GM18526 (cell line): ENCODE data around the gene KRT4.

Source experiments
- POLR2A ChIP-seq: IDR thresholded peaks from 3 replicates; pipeline ENCODE4 v1.6.1; 2011; ENCODE audit not compliant: insufficient read length; ENCODE audit errors: extremely low read depth

The KRT4 gene

DNA sequence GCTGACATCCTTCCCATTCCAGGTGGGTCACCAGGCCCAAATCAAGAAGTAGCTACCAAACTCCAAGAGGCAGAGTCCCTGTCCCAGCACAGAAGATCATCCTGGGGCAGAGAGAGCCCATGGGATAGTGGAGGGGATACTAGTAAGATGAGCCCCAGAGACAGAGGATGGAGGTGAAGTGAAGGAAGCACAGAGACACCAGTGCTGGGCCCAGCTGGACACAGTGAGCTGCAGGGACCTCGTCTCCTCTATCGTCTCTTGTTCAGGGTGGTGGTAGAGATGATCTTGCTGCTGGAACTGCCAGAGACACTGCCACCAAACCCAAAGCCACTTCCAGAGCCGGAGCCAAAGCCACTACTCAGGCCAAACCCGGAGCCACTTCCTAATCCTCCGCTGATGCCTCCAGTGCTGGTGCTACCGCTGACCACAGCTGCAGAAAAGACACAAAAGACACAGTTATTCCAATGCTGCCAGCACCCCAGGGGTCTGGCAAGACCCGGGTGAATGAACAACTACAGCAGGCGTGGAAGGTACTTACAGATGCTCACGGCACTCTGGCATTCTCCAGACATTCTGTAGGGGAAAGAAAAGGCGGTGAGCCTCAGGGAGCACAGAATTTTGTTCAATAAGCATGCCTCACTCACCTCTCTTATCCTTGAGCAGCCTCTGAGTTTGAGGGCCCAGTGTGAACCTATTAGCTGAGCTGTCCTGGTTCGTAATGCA, 6.9 kb downstream of the KRT4 start:
- no peak for TF ChIP-seq POLR2A

DNA sequence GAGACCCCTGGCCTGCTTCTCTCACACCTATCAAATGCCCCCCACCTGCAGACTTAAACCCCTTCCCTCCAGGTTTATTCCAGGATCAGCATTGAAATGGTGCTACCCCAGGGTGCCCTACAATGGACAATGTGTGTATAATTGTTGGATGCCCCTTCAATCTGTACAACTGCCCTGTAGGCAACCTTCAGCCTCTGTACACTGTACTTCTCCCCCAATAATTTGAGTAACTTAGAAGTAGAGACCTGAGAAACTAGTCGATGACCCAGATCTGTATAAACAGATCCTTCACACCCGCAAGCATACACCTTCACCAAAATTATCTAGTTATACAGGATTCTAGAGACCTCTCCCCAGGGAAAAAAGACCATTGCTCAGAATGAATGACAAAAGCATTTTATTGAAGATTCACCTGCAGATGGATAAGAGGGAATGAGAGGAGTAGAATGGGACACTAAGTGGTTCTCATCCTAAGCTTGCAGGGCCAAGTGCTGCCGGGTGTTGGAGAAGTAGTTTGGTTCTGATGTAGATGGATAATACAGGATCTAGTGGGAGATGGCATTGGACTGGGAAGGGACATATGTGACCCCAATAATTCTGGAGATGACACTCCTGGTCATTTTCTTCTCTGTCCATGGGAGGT, 7.6 kb downstream of the KRT4 start:
- TF ChIP-seq POLR2A: no peak

DNA sequence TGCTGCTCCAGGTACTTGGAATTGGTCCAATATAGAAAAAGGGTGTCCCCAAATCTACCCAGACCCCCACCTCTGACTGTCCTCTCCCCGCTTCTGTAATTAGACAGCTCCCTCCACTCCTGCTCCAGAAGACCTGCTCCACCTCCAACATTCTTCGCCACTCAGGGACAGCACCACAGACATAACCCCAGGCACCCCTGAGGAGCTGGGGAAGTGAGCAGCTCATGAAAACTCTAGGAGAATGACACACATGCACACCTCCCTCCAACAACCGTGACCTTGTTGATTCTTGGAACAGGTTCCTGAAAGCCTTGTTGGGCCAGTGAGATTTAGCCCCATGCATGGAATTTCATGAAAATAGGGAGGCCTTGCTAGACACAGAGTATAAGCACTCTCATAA, 8.2 kb downstream of the KRT4 start:
- no peak for TF ChIP-seq POLR2A

DNA sequence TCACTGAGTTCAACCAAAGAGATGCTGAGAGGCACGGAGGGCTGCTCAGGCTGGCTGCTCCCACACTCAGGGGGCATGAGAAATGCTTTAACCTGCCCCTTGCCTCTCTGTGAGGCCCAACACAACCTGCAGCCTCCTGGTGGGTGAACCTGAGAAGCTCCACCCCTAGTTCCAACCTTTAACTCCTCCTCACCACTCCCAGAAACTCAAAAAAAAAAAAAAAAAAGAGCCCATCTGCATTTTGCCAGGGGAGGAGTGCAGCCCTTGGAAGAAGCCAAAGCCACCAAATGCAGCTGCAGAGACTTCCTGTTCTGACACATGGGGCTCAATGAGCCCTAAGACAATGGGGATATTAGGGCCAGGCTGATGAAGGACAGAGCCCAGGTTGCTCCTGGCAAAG, 8.9 kb downstream of the KRT4 start:
- TF ChIP-seq POLR2A: no peak

DNA sequence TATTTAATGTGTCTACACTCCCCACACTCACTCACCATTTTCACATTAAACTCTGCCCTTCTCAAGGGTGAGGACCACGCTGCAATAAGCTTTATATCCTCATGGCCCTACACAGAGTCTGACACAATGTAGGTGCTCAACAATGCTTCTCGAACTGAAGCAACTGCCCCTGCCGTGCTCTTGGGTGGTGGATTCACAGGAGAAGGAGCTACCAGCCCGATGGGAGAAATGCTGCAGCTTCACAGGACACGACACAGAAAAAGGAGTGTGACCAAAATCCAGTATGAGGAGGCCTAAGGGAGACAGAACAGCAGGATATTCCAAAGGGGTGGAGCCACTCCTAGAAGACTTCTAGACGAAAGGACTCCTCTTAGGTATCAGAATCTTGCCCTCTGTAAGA, 11.5 kb downstream of the KRT4 start:
- no peak for TF ChIP-seq POLR2A

DNA sequence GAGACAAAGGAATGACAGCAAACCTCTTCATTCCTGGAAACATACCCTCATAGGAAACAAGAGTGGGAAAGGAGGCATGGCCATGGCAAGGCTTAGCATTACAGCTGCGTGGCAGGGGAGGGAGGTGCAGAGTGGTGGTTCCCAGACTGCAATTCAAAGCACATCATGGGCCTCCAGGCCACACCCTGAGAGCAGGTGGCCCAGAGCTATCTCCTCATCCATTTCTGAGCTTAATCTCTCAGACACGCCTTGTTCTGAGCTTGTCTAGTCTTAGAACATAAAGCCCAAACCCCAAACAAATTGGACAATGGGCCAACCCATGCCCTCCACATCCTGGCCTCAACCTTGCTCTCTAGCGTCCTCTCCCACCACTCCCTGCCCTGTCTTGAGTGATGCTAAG, 12.1 kb downstream of the KRT4 start:
- no peak for TF ChIP-seq POLR2A

DNA sequence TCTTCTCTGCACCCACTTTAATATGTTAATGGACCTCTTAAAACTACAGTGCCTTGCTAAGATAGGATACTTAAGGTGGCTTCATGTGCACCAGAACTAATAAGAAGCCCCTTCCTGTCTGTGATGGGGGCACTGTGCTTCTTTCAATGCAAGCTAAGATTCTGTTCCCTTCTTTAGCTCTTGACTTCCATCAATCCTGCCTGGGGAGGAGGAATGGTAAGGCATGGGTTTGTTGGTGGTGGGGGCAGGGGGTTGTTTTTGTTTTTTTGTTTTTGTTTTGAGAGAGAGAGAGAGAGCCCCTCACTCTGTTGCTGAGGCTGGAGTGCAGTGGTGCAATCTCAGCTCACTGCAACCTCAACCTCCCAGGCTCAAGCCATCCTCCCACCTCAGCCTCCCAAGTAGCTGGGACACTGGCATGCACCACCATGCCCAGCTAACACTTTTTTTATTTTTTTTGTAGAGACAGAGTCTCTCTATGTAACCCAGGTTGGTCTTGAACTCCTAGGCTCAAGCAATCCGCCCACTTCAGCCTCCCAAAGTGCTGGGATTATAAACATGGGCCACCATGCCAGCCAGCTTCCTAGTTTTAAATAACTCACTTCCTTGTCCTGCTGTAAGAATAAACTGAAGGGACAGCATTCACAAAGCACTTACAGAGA, 13.5 kb downstream of the KRT4 start:
- no peak for TF ChIP-seq POLR2A

DNA sequence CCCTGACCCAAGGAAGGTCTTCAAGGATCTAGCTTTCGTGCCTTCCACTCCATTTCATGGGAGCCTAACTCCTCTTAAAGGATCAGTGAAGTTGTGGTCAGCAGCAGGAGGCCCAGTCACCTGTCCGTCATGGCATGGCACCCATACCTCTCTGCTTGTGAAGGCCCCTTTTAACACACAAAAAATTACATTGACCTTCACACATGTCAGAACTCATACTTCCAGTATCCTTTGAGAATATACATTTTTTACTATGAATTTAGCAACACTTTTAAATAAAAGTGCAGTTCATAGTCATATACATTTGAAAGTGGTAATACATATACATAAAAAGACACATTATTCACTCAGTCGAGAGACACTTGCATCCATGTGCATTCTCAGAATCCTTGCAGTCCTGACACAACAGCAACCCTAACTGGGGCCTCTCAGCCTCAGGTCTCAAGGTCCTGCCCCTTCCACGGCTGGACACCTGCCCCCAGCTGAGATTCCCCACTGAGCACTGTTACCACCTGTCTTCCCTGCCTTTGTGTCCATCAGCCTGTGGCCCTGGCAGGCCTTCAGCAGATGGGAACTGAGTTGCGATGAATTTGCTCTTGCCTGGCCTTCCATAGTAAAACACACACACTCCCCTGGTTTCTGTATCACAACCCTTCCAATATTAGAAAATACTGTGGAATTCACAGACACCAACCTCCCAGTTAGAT, 14.3 kb downstream of the KRT4 start:
- TF ChIP-seq POLR2A: no peak

DNA sequence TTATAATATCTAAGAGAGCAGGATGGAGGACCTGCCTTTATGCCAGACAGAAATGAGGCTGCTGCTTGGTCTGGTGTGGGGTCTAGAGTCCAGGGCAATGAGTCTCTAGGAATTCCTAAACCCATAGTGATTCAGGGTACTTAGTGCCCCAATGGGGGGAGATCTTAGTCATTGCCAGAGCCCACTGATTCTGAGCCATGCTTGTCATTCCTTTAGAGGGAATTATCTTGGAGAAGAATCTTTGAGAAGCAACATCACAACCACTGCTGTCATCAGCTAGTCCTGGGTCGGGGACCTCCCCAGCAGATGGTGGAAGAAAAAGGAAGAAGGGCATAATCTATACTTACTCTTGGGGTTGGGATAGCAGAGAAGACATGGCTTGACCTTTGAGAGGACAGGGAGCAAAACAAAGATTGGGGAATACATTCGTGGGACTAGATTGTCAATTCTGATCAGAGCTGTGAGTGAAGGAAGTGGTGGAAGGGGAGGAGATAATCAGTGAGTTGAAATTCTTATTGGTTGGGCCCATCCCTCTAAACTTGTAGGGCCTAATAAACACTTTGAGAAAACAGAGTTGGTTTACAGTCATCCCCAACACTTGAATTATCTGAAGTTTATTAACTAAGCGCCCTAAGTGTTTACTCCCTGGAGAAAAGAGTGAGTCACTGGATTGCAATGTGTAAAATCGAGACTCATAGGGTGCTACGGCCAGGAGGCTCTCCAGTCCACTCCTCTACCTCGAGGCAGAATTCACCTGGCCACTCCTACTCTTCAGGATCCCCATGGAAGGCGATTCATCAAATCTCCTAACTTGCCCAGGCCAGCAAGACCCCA, 15.0 kb downstream of the KRT4 start:
- TF ChIP-seq POLR2A: no peak

DNA sequence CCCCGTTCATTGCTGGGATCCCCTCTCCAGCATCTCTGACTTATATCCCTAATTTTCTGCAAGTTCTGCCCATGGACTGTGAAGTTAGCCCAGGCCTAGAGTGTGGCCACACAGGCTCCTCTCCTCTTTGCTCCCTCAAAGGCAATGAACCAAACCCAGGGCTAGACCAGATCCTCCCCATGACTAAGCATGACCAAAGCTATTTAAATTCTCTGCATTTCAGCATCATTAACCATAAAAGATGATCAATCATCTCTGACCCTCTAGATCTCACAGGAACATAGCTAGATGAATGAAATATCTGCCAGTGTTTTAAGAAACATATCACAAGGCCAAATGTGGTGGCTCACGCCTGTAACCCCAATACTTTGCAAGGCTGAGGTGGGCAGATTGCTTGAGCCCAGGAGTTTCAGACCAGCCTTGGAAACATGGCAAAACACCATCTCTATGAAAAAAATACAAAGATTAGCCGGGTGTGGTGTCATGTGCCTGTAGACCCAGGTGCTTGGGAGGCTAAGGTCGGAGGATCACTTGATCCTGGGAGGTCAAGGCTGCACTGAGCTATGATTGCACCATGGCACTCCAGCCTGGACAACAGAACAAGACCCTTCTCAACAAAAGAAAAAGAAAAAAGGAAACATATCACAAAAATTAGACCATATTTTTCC, 15.8 kb downstream of the KRT4 start:
- TF ChIP-seq POLR2A: no peak

DNA sequence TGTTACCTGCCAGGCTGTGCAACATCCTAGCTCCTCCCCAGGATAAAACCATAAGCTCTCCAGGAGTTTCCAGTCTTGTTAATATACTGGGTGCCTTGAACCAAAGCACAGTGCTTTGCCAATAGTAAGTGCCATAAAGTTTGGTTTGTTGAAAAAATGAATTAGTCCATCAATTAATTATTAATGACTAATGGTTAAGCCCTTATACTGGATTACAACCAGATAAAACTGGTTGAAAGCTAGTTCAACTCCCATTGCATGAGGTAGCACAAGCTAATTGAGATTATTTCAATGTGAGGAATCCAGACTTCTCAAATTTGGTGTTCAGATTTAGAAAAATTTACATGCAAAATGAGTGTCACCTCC, 16.4 kb downstream of the KRT4 start:
- no peak for TF ChIP-seq POLR2A

DNA sequence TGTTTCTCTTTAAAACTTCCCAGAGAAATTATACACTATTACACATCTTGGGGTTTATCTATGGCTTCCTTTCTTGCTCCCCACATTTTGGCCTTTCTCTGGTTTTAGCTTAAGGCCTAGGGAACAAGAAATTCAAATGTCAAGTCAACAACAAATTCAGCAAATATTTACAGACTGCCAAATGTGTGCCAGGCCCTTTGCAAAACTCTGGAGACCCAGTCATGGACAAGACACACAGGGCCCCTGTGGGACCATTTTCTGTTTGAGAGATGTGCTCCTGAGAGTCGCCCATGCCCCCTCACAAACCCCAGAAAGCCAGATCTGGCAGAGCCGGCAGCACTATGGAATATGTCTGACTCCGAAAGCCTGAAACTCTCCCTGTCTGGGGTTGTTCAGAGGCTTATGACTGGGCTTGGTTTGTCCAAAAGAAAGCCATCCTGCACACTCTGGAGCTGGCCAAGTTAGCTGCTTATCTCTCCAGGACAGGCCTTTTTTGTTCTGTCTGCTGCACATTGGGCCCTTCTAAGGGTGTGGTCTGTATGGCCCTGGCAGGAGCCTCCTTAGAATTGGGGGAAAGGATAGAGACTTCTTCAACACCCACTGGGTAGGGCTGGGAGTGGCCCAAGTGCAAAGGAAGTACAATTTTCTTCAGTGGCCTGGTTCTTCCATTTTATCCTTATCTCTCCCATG, 16.9 kb downstream of the KRT4 start:
- no peak for TF ChIP-seq POLR2A

DNA sequence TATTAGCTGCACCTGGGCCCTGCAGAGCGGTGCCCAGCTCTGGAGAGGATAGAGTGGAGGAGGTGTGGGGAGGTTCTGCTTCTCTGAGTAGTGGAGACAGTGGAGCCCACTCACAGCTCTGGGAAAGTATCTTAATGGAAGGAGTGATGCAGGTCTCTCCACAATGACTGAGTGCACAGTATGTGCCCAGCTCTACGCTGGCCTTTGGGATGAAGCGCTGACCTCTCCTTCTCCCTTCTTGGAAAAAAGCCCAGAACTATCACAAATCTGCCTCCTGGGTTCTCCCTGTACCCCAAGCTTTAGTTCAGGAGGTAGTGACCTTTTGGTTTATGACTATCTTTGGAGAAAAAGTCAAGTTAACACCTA, 17.5 kb downstream of the KRT4 start:
- no peak for TF ChIP-seq POLR2A

DNA sequence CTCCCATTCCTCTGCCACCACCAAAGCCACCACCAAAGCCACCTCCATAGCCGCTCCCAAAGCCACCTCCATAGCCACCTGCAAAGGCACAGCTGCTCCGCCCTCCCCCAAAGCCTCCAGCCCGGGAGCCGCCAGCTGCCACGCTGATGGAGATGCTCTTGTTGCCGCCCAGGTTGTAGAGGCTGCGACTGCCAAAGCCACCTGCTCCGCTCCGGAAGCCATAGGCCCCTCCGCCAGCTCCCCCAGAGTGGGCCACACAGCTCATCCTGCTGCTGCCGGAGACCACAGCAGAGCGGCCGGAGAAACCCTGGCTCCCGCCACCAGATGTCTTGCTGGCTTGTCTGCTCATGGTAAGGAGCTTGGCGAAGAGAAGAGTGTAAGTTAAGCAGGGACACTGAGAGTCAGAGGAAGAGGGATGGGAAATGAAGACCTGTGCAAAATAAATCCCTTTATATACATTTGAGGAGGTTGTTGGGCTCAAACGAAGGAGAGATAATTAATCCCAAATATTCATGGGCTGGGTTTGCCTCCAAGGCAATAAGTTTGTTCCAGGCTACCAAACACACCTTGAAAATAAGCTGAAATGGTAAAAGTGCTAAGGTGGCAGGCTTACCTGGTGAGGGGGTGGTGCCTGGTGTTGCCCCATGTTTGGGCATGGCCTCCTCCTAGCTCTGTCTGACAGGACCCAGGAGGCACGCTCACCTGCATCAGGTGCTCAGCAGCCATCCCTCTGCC, 18.1 kb downstream of the KRT4 start, which contains the start of gene KRT3:
Gene KRT3, minus strand, starts transcription at position 424 of the 735 bp plus-strand sequence. Its CDS starts 75 bp downstream, at position 349.
- no peak for TF ChIP-seq POLR2A
